Trophoblast cell (in vitro differentiated cells and primary cell): ENCODE data around the gene KCNG3.

Experiments used
- DNase-seq, 2 donors: peaks; one replicate each; pipeline ENCODE4 v3.0.0-alpha.2; 2016
- H2AFZ ChIP-seq: 2 replicates; pipeline ENCODE4 v1.6.1; 2013; ENCODE audit warnings: low read length, moderate library complexity, mild to moderate bottlenecking; ENCODE audit not compliant: insufficient read depth, poor library complexity
- H2AK5ac ChIP-seq: 2 replicates; pipeline ENCODE4 v1.6.1; 2013; ENCODE audit warnings: mild to moderate bottlenecking, low read length
- H2BK120ac ChIP-seq: 2 replicates; pipeline ENCODE4 v1.6.1; 2013; ENCODE audit warnings: low read length, mild to moderate bottlenecking, moderate library complexity; ENCODE audit not compliant: insufficient read depth, poor library complexity
- H2BK12ac ChIP-seq: 2 replicates; pipeline ENCODE4 v1.6.1; 2013; ENCODE audit warnings: mild to moderate bottlenecking, low read length, moderate library complexity
- H2BK5ac ChIP-seq: 2 replicates; pipeline ENCODE4 v1.6.1; 2013; ENCODE audit warnings: low read length, low read depth, moderate library complexity, mild to moderate bottlenecking; ENCODE audit not compliant: poor library complexity
- H3K14ac ChIP-seq: 2 replicates; pipeline ENCODE4 v1.6.1; 2013; ENCODE audit warnings: mild to moderate bottlenecking, low read length
- H3K18ac ChIP-seq: 2 replicates; pipeline ENCODE4 v1.6.1; 2013; ENCODE audit warnings: mild to moderate bottlenecking, low read length
- H3K23ac ChIP-seq: 2 replicates; pipeline ENCODE4 v1.6.1; 2013; ENCODE audit warnings: low read length
- H3K27ac ChIP-seq: 2 replicates; pipeline ENCODE4 v1.5.1; 2013; ENCODE audit warnings: low read depth, mild to moderate bottlenecking, inconsistent platforms, low read length, moderate library complexity
- H3K27me3 ChIP-seq: 2 replicates; pipeline ENCODE4 v1.6.1; 2013; ENCODE audit warnings: inconsistent platforms, mild to moderate bottlenecking, low read length, moderate library complexity; ENCODE audit not compliant: insufficient read depth
- H3K36me3 ChIP-seq, 2 experiments: 1 replicate in 1 of 2; 2 replicates in 1 of 2; pipeline ENCODE4 v1.6.1; 2013; ENCODE audit warnings: low read length in 2 of 2, mild to moderate bottlenecking in 2 of 2, moderate library complexity in 1 of 2; ENCODE audit not compliant: insufficient read depth in 2 of 2, control insufficient read depth in 1 of 2
- H3K4ac ChIP-seq: 2 replicates; pipeline ENCODE4 v1.6.1; 2013; ENCODE audit warnings: low read depth, mild to moderate bottlenecking, low read length, moderate library complexity
- H3K4me1 ChIP-seq, 2 experiments: 1 replicate in 1 of 2; 2 replicates in 1 of 2; pipeline ENCODE4 v1.6.1; 2013; ENCODE audit warnings: low read length in 2 of 2, mild to moderate bottlenecking in 2 of 2, moderate library complexity in 1 of 2; ENCODE audit not compliant: insufficient read depth in 2 of 2, control insufficient read depth in 1 of 2
- H3K4me2 ChIP-seq: 2 replicates; pipeline ENCODE4 v1.6.1; 2013; ENCODE audit warnings: inconsistent platforms, mild to moderate bottlenecking, low read length, moderate library complexity
- H3K4me3 ChIP-seq: 2 replicates; pipeline ENCODE4 v1.5.1; 2013; ENCODE audit warnings: mild to moderate bottlenecking, low read depth, low read length, inconsistent platforms
- H3K79me1 ChIP-seq: one replicate; pipeline ENCODE4 v1.6.1; 2013; ENCODE audit warnings: low read length
- H3K79me2 ChIP-seq: 2 replicates; pipeline ENCODE4 v1.6.1; 2013; ENCODE audit warnings: low read length, mild to moderate bottlenecking; ENCODE audit not compliant: control insufficient read depth, insufficient read depth, poor library complexity
- H3K9ac ChIP-seq: 2 replicates; pipeline ENCODE4 v1.6.1; 2013; ENCODE audit warnings: mild to moderate bottlenecking, low read length
- H3K9me3 ChIP-seq: 2 replicates; pipeline ENCODE4 v1.6.1; 2013; ENCODE audit warnings: low read depth, mild to moderate bottlenecking, control low read depth, inconsistent platforms, low read length; ENCODE audit not compliant: insufficient read depth
- H4K12ac ChIP-seq: 2 replicates; pipeline ENCODE4 v1.6.1; 2013; ENCODE audit warnings: low read depth, mild to moderate bottlenecking, low read length, moderate library complexity
- H4K8ac ChIP-seq: 2 replicates; pipeline ENCODE4 v1.6.1; 2013; ENCODE audit warnings: low read depth, mild to moderate bottlenecking, low read length, moderate library complexity
- H4K91ac ChIP-seq: one replicate; pipeline ENCODE4 v1.6.1; 2013; ENCODE audit warnings: low read depth, mild to moderate bottlenecking, low read length, moderate library complexity
- WGBS: extraction: QIAGEN DNeasy Blood & Tissue Kit; methylation state at CpG from one replicate; pipeline ENCODE4 v1.1.7; 2013; ENCODE audit warnings: missing lambda C conversion rate; ENCODE audit not compliant: insufficient read length, insufficient coverage; ENCODE audit errors: extremely low coverage; 5-methylcytosine and 5-hydroxymethylcytosine counted together

KCNG3 gene

DNA sequence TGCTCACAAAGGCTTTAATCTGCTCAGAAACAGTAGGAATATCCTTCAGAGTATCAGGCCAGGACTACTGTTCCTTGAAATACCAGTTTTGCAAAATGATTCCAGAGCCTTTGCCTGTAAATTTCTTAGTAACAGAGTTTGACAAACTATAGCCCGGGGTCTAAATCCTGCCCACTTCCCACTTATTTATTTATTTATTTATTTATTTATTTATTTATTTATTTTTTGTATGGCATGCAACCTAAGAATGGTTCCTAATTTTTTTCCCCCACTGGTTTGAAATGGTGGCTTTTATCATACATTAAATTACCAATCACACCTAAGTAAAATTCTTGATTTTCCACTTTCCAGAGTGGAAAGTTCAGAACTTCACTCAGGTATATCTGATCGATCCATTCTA lies 45.6 kb downstream of the KCNG3 start:
- H3K79me2 ChIP-seq, result no peaks in the 10 kb centered on the region
- H3K27me3 ChIP-seq, result no peaks in the 10 kb centered on the region
- DNase-seq, result no peak
- H3K4me3 ChIP-seq, result no peak overlapping the region
- no peak overlapping the region for H2AK5ac ChIP-seq
- WGBS, result no CpG with 5 or more reads among the region's 2 CpGs
- no peaks in the 10 kb centered on the region for H3K36me3 ChIP-seq
- H3K79me1 ChIP-seq, result no peaks in the 10 kb centered on the region
- no peak overlapping the region for H3K18ac ChIP-seq
- H3K14ac ChIP-seq, result no peak overlapping the region
- H2BK5ac ChIP-seq, result no peak overlapping the region
- no peak overlapping the region for H3K4ac ChIP-seq
- H4K8ac ChIP-seq, result no peak overlapping the region
- H2BK120ac ChIP-seq, result no peak overlapping the region
- H4K12ac ChIP-seq, result no peak overlapping the region
- H3K9me3 ChIP-seq, result no peaks in the 10 kb centered on the region
- no peak overlapping the region for H3K9ac ChIP-seq
- H3K4me2 ChIP-seq, result no peak overlapping the region
- no peak overlapping the region for H4K91ac ChIP-seq
- H3K4me1 ChIP-seq, result no peaks in the 10 kb centered on the region
- no peak overlapping the region for H3K23ac ChIP-seq
- H2AFZ ChIP-seq, result no peak overlapping the region
- no peak overlapping the region for H3K27ac ChIP-seq
- H2BK12ac ChIP-seq, result no peak overlapping the region

DNA sequence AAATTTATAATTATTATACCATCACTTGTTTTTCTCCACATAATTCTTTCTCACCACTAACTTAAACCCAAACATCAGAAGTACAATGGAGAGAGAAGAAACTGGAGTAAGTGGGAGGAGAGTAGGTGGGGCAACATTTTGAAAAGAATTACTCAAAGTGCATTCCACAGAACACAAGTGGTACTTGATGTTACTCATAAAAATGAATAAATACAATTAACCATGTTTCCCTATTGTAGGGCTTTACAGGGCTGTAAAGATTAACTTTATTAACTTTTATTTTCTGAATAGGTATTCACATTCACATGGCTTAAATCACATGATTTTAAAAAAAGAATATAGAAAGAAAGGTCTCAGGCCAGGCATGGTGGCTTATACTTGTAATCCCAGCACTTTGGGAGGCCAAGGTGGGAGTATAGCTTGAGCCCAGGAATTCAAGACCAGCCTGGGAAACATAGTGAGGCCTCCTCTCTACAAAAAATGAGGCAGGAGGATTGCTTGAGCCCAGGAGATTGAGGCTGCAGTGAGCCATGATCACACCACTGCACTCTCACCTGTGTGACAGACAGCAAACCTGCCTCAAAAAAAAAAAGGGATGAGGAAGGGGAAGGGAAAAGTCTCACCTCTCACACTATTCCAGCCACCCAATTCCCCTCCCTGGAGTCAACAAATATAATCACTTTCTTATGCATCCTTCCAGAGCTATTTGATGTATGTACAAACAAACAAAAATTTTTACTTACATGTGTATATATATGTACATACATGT lies 47.1 kb downstream of the KCNG3 start:
- Histone ChIP-seq H2AK5ac (no peak overlapping the region), H4K8ac (no peak overlapping the region), H3K79me2 (no peaks in the 10 kb centered on the region), H3K4me2 (no peak overlapping the region), H3K9ac (no peak overlapping the region), H4K91ac (no peak overlapping the region), H2BK12ac (no peak overlapping the region), H4K12ac (no peak overlapping the region), H3K9me3 (no peaks in the 10 kb centered on the region), H3K27ac (no peak overlapping the region), H2BK120ac (no peak overlapping the region), H3K27me3 (no peaks in the 10 kb centered on the region), H2AFZ (no peak overlapping the region), H3K4me3 (no peak overlapping the region), H3K14ac (no peak overlapping the region), H3K4ac (no peak overlapping the region), H3K4me1 (no peaks in the 10 kb centered on the region), H3K79me1 (no peaks in the 10 kb centered on the region), H3K36me3 (no peaks in the 10 kb centered on the region), H2BK5ac (no peak overlapping the region), H3K23ac (no peak overlapping the region), H3K18ac (no peak overlapping the region)
- DNase-seq, result no peak

DNA sequence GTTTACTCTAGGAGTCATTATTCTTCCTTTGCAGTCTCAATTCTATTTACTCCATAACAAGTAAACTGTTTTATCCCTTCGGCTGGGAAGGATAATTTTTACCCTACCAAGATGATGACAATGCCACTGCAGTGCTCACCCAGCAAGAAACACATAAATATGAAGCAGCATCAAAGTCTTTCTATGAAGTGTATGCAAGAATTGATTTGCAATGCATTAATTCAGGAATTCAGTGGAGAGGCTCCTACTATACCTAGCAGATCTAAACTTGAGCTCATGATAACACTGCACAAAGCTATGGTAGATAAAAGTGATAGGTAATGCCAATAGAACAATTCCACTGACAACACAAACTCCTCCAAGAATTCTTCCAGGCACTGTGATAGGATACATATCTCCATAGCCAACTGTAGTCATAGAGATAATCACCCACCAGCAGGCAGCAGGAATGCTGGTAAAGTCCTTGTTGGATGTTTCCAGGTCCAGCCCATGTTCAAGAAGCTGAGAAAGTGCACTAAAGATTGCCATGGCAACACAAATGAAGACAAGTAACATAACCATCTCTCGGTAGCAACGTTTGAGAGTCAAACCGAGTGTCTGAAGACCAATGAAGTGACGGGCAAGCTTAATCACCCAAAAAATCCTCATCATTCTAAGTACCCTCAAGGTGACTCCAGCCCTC lies 49.9 kb downstream of the KCNG3 start:
- H3K18ac ChIP-seq, result no peak overlapping the region
- H3K14ac ChIP-seq, result no peak overlapping the region
- no peak overlapping the region for H3K9ac ChIP-seq
- H3K4me3 ChIP-seq, result no peak overlapping the region
- peak; percentile 84 to 97 for DNase-seq
- no peak overlapping the region for H2BK12ac ChIP-seq
- no peak overlapping the region for H2BK5ac ChIP-seq
- no peak overlapping the region for H3K23ac ChIP-seq
- H2AK5ac ChIP-seq, result no peak overlapping the region
- H3K79me2 ChIP-seq, result no peaks in the 10 kb centered on the region
- no peak overlapping the region for H2BK120ac ChIP-seq
- no peak overlapping the region for H3K27ac ChIP-seq
- no peak overlapping the region for H4K8ac ChIP-seq
- no peaks in the 10 kb centered on the region for H3K79me1 ChIP-seq
- no CpG with 5 or more reads among the region's 5 CpGs for WGBS
- H3K9me3 ChIP-seq, result no peaks in the 10 kb centered on the region
- no peaks in the 10 kb centered on the region for H3K36me3 ChIP-seq
- H3K4ac ChIP-seq, result no peak overlapping the region
- H3K4me2 ChIP-seq, result no peak overlapping the region
- H4K12ac ChIP-seq, result no peak overlapping the region
- no peaks in the 10 kb centered on the region for H3K27me3 ChIP-seq
- no peaks in the 10 kb centered on the region for H3K4me1 ChIP-seq
- no peak overlapping the region for H2AFZ ChIP-seq
- no peak overlapping the region for H4K91ac ChIP-seq

- Histone ChIP-seq H2AFZ (no peak overlapping the region), H3K23ac (no peak overlapping the region), H4K91ac (no peak overlapping the region), H3K27me3 (no peaks in the 10 kb centered on the region), H3K14ac (no peak overlapping the region), H2AK5ac (no peak overlapping the region), H3K18ac (no peak overlapping the region), H3K27ac (no peak overlapping the region), H3K79me2 (no peaks in the 10 kb centered on the region), H3K4me1 (no peaks in the 10 kb centered on the region), H3K4ac (no peak overlapping the region), H2BK12ac (no peak overlapping the region), H2BK5ac (no peak overlapping the region), H3K36me3 (no peaks in the 10 kb centered on the region), H4K8ac (no peak overlapping the region), H4K12ac (no peak overlapping the region), H2BK120ac (no peak overlapping the region), H3K4me2 (no peak overlapping the region), H3K4me3 (no peak overlapping the region), H3K9ac (no peak overlapping the region), H3K9me3 (no peaks in the 10 kb centered on the region), H3K79me1 (no peaks in the 10 kb centered on the region)
- no CpG with 5 or more reads among the region's 2 CpGs for WGBS
- DNase-seq, result no peak
These were observed 51.0 kb downstream of the KCNG3 start for GRCh38 chr2:42442774-42443173.
